T-helper 9 cell (primary cell): ENCODE measurements around the gene HOXA9.

Experiments used
- DNase-seq: peaks from one replicate; pipeline ENCODE4 v3.0.0-alpha.2; 2020

HOXA9 gene

GRCh38 chr7:27124902-27125689, 40.2 kb downstream of the HOXA9 start:
- DNase-seq: no peak

- no peak for DNase-seq
Measured at GRCh38 chr7:27124096-27124901, 41.0 kb downstream of the HOXA9 start.

GRCh38 chr7:27123477-27124053, 41.8 kb downstream of the HOXA9 start:
- DNase-seq: no peak

- DNase-seq: no peak
Measured at GRCh38 chr7:27123007-27123476, 42.3 kb downstream of the HOXA9 start.

- no peak for DNase-seq
Measured at GRCh38 chr7:27122077-27122910, 43.0 kb downstream of the HOXA9 start.

- no peak for DNase-seq
Measured at GRCh38 chr7:27121684-27122076, 43.7 kb downstream of the HOXA9 start.

- no peak for DNase-seq
Measured at GRCh38 chr7:27119412-27119911, 45.9 kb downstream of the HOXA9 start.

GRCh38 chr7:27118580-27118979, 46.8 kb downstream of the HOXA9 start:
- DNase-seq: no peak

GRCh38 chr7:27117887-27118491, 47.3 kb downstream of the HOXA9 start:
- DNase-seq: no peak

GRCh38 chr7:27116962-27117886, 48.1 kb downstream of the HOXA9 start:
- no peak for DNase-seq

- DNase-seq: no peak
Measured at GRCh38 chr7:27116031-27116961, 49.0 kb downstream of the HOXA9 start.

- DNase-seq: no peak
Measured at GRCh38 chr7:27115221-27116026, 49.9 kb downstream of the HOXA9 start.

GRCh38 chr7:27114881-27115220, 50.5 kb downstream of the HOXA9 start:
- no peak for DNase-seq

GRCh38 chr7:27113991-27114769, 51.2 kb downstream of the HOXA9 start:
- no peak for DNase-seq

- no peak for DNase-seq
Measured at GRCh38 chr7:27112955-27113949, 52.1 kb downstream of the HOXA9 start.
